Keratinocyte (primary cell): Measurements from ENCODE around the gene PCNT. TPM values are rescaled to one million over a fixed set of nuclear protein-coding genes. Genes with fewer than 3 reads are reported as not detected.

ENCODE experiments used
- DNase-seq: peaks from one replicate; pipeline ENCODE4 v3.0.0-alpha.2; 2011; ENCODE audit warnings: low read depth, missing footprints, low spot score
- FAIRE-seq: peaks from 2 replicates; lab custom pipeline; 2011; peaks lifted over from hg19 to GRCh38; lab: Jason Lieb, UNC
- H2AFZ ChIP-seq: 2 replicates; pipeline ENCODE4 v1.6.0; 2012; ENCODE audit warnings: low read length, control low read depth, inconsistent platforms; ENCODE audit not compliant: control insufficient read depth
- H3K27ac ChIP-seq: 2 replicates; pipeline ENCODE4 v1.5.1; 2011; ENCODE audit warnings: low read length; ENCODE audit not compliant: control insufficient read depth, insufficient read depth
- H3K27me3 ChIP-seq: 3 replicates; pipeline ENCODE4 v1.6.0; 2011; ENCODE audit warnings: low read length; ENCODE audit not compliant: control insufficient read depth, insufficient read depth; ENCODE audit errors: extremely low read depth
- H3K36me3 ChIP-seq, 2 experiments: 2 replicates in 1 of 2; 3 replicates in 1 of 2; pipeline ENCODE4 v1.5.1; 2011; ENCODE audit warnings: low read length in 2 of 2, mild to moderate bottlenecking in 1 of 2; ENCODE audit not compliant: control insufficient read depth in 2 of 2, insufficient read depth in 2 of 2; ENCODE audit errors: extremely low read depth in 1 of 2
- H3K4me1 ChIP-seq: 3 replicates; pipeline ENCODE4 v1.5.1; 2011; ENCODE audit warnings: low read length; ENCODE audit not compliant: control insufficient read depth, insufficient read depth; ENCODE audit errors: extremely low read depth
- H3K4me2 ChIP-seq: 3 replicates; pipeline ENCODE4 v1.6.0; 2011; ENCODE audit warnings: low read depth, low read length; ENCODE audit not compliant: control insufficient read depth, insufficient read depth; ENCODE audit errors: extremely low read depth
- H3K4me3 ChIP-seq, 3 experiments: fragments of 200-600 bp in 1 of 3; sonication (generic) in 1 of 3; 2 replicates in 2 of 3; 3 replicates in 1 of 3; pipeline ENCODE4 v1.5.1; 2011 to 2016; ENCODE audit warnings: low read length in 3 of 3, mild to moderate bottlenecking in 3 of 3, control low read depth in 2 of 3, inconsistent platforms in 1 of 3, low read depth in 1 of 3, mixed read lengths in 1 of 3, mixed run types in 1 of 3, moderate library complexity in 1 of 3; ENCODE audit not compliant: control insufficient read depth in 2 of 3, insufficient read depth in 2 of 3; ENCODE audit errors: extremely low read depth in 1 of 3
- H3K79me2 ChIP-seq: 2 replicates; pipeline ENCODE4 v1.6.0; 2012; ENCODE audit warnings: low read length; ENCODE audit not compliant: control insufficient read depth, insufficient read depth
- H3K9ac ChIP-seq: 3 replicates; pipeline ENCODE4 v1.6.0; 2011; ENCODE audit warnings: low read length; ENCODE audit not compliant: control insufficient read depth, insufficient read depth; ENCODE audit errors: extremely low read depth
- H3K9me1 ChIP-seq: 3 replicates; pipeline ENCODE4 v1.6.0; 2011; ENCODE audit warnings: low read length; ENCODE audit not compliant: control insufficient read depth, insufficient read depth; ENCODE audit errors: extremely low read depth
- H3K9me3 ChIP-seq: 2 replicates; pipeline ENCODE4 v1.5.1; 2012; ENCODE audit warnings: low read depth, low read length; ENCODE audit not compliant: control insufficient read depth
- H4K20me1 ChIP-seq: 3 replicates; pipeline ENCODE4 v1.6.0; 2011; ENCODE audit warnings: low read length; ENCODE audit not compliant: control insufficient read depth, insufficient read depth; ENCODE audit errors: extremely low read depth
- CTCF ChIP-seq, 3 experiments: IDR thresholded peaks in 1 of 3; conservative IDR thresholded peaks in 1 of 3; optimal IDR thresholded peaks in 1 of 3; 2 replicates in 2 of 3; 3 replicates in 1 of 3; pipeline versions ENCODE3 to v1.5.1; 2011; ENCODE audit warnings: low read length in 3 of 3, mild to moderate bottlenecking in 3 of 3, moderate library complexity in 2 of 3, control low read depth in 1 of 3, inconsistent platforms in 1 of 3; ENCODE audit not compliant: insufficient read depth in 2 of 3; ENCODE audit errors: extremely low read depth in 1 of 3
- EZH2 ChIP-seq: IDR thresholded peaks from one replicate; pipeline ENCODE4 v1.6.1; 2012; ENCODE audit warnings: inconsistent platforms, mild to moderate bottlenecking, low read length, moderate library complexity
- dilution Hi-C: fragments of 300-500 bp; cut with MboI; formaldehyde crosslinking; loops from one replicate; pipeline ENCODE4 v1.7.0; 2020; ENCODE audit warnings: low sequenced_read_pairs; ENCODE audit not compliant: extremely low pct_ligation_motif_present
- polyA plus RNA-seq, 5 experiments: library from polyadenylated mRNA; depleted of rRNA in 3 of 5; stranded (reverse) in 3 of 5; stranded (forward) in 1 of 5; unstranded in 1 of 5; fragments of >200 nt; gene quantifications; 1 replicate in 1 of 5; 2 replicates in 3 of 5; 3 replicates in 1 of 5; pipeline versions ENCODE4 v1.2.1 to v1.2.3, GENCODE V29; 2011 to 2012; ENCODE audit warnings: missing spikeins in 2 of 5, low read depth in 1 of 5, low replicate concordance in 1 of 5

The PCNT gene
- polyA plus RNA-seq, 1 donor (not counting 4 experiments of a cell fraction or from before 2014, with no cell fraction given), result 9.8 TPM

- no peak overlapping the region for H3K4me3 ChIP-seq
- TF ChIP-seq EZH2, result no peak
- TF ChIP-seq CTCF (optimal IDR thresholded peaks at IDR 0.05 in 1 of 3, IDR thresholded peaks at IDR 0.05 in 1 of 3, conservative IDR thresholded peaks at IDR 0.05 in 1 of 3; ENCODE audit: extremely low read depth in 1 of 3, insufficient read depth in 2 of 3, low read length in 3 of 3), result no peak
- no peak overlapping the region for H3K4me2 ChIP-seq
- DNase-seq (no peak), FAIRE-seq (no peak)
- H3K9me1 ChIP-seq, result no peaks in the 10 kb centered on the region
- no peaks in the 10 kb centered on the region for H3K27me3 ChIP-seq
- no peak overlapping the region for H3K27ac ChIP-seq
- no peak overlapping the region for H2AFZ ChIP-seq
- H3K79me2 ChIP-seq, result no peaks in the 10 kb centered on the region
- H3K4me1 ChIP-seq, result no peaks in the 10 kb centered on the region
- H3K9me3 ChIP-seq, result no peaks in the 10 kb centered on the region
- dilution Hi-C loops, result no loop called here
- H3K36me3 ChIP-seq, result peaks cover 21 to 34% of the 10 kb centered on the region in 2 experiments
- no peaks in the 10 kb centered on the region for H4K20me1 ChIP-seq
- no peak overlapping the region for H3K9ac ChIP-seq
Observed at GRCh38 chr21:46439906-46440305, 116.0 kb downstream of the PCNT start.

GRCh38 chr21:46441331-46441730 is 117.4 kb downstream of the PCNT start:
- Histone ChIP-seq H3K36me3 (peaks cover 21 to 41% of the 10 kb centered on the region in 2 experiments), H3K27ac (no peak overlapping the region), H3K4me3 (no peak overlapping the region), H3K9me1 (no peaks in the 10 kb centered on the region), H2AFZ (no peak overlapping the region), H3K27me3 (no peaks in the 10 kb centered on the region), H3K79me2 (no peaks in the 10 kb centered on the region), H3K4me2 (no peak overlapping the region), H4K20me1 (no peaks in the 10 kb centered on the region), H3K4me1 (no peaks in the 10 kb centered on the region), H3K9ac (no peak overlapping the region), H3K9me3 (no peaks in the 10 kb centered on the region)
- FAIRE-seq (no peak), DNase-seq (no peak)
- no peak for TF ChIP-seq CTCF (optimal IDR thresholded peaks at IDR 0.05 in 1 of 3, IDR thresholded peaks at IDR 0.05 in 1 of 3, conservative IDR thresholded peaks at IDR 0.05 in 1 of 3; ENCODE audit: extremely low read depth in 1 of 3, insufficient read depth in 2 of 3, low read length in 3 of 3)
- TF ChIP-seq EZH2, result no peak
- dilution Hi-C loops, result no loop called here
